Measurements from ENCODE around the gene CLEC4D. TPM values are rescaled to one million over a fixed set of nuclear protein-coding genes. Genes with fewer than 3 reads are reported as not detected.

The CLEC4D gene
- total RNA-seq, 2 experiments from 2014 or later: not detected

Other genes with a start within 250 kb of the CLEC4D start
- gene CLEC6A, start 57.5 kb upstream of the CLEC4D start, total RNA-seq: not detected
- not detected for gene CLEC4E, start 27.4 kb downstream of the CLEC4D start, total RNA-seq
- not detected for gene AICDA, start 99.4 kb downstream of the CLEC4D start, total RNA-seq
- not detected for gene MFAP5, start 149.3 kb downstream of the CLEC4D start, total RNA-seq
- 1 to 10 TPM; 4.4 to 4.9 TPM for gene RIMKLB, start 184.5 kb downstream of the CLEC4D start, total RNA-seq

All from activated CD8-positive, alpha-beta memory T cell treated with anti-CD3 and anti-CD28 coated beads for 36 hours (primary cell).